Tibial nerve (tissue), 4 donors: ENCODE results near the gene ITGA3. TPM values are rescaled to one million over a fixed set of nuclear protein-coding genes. Genes with fewer than 3 reads are reported as not detected.

Experiments
- DNase-seq, 2 donors: peaks; one replicate each; pipeline ENCODE4 v3.0.0-alpha.2; 2019; ENCODE audit warnings: low spot score in 2 of 2
- H3K27ac ChIP-seq, 4 donors: fragments of 200-600 bp; sonication (generic) in 3 of 4; one replicate each; pipeline ENCODE4 v1.5.1; 2017 to 2019; ENCODE audit warnings: mild to moderate bottlenecking in 1 of 4
- H3K27me3 ChIP-seq, 2 donors: fragments of 200-600 bp; sonication (generic) in 1 of 2; one replicate each; pipeline versions ENCODE4 v1.5.1 to v1.6.0; 2017 to 2019
- H3K36me3 ChIP-seq, 3 donors: fragments of 200-600 bp; sonication (generic); one replicate each; pipeline ENCODE4 v1.5.1; 2018 to 2019
- H3K4me1 ChIP-seq, 4 donors: fragments of 200-600 bp; sonication (generic) in 3 of 4; one replicate each; pipeline ENCODE4 v1.5.1; 2017 to 2019
- H3K4me3 ChIP-seq, 4 donors: fragments of 200-600 bp; sonication (generic) in 3 of 4; one replicate each; pipeline ENCODE4 v1.5.1; 2017 to 2019; ENCODE audit warnings: mild to moderate bottlenecking in 1 of 4, moderate library complexity in 1 of 4
- H3K9me3 ChIP-seq, 4 donors: fragments of 200-600 bp; sonication (generic) in 3 of 4; one replicate each; pipeline ENCODE4 v1.5.1; 2017 to 2019
- EP300 ChIP-seq, 2 donors: sonication (generic); formaldehyde crosslinking; IDR thresholded peaks; one replicate each; pipeline ENCODE4 v1.6.1; 2017; ENCODE audit warnings: antibody characterized with exemption in 2 of 2, mild to moderate bottlenecking in 1 of 2
- POLR2A ChIP-seq, 2 donors: fragments of 450-650 bp; IDR thresholded peaks; one replicate each; pipeline ENCODE4 v1.6.1; 2017; ENCODE audit warnings: antibody characterized with exemption in 2 of 2, mild to moderate bottlenecking in 2 of 2, moderate library complexity in 2 of 2
- WGBS, 2 donors: methylation state at CpG; one replicate each; pipeline ENCODE4 v1.1.5; 2018; 5-methylcytosine and 5-hydroxymethylcytosine counted together
- total RNA-seq, 4 donors: library from RNA; depleted of rRNA; stranded (reverse); fragments of >200 nt; gene quantifications; one replicate each; pipeline ENCODE4 v1.1.0, GENCODE V29; 2016
- TF ChIP-seq, protein P1 (sequence below), 5 experiments: fragments of 200-600 bp in 3 of 5; fragments of 450-650 bp in 2 of 5; sonication (generic) in 3 of 5; IDR thresholded peaks; one replicate each; pipeline ENCODE4 v1.5.1; 2016 to 2019; ENCODE audit warnings: antibody characterized with exemption in 5 of 5, mild to moderate bottlenecking in 3 of 5, moderate library complexity in 2 of 5

The ITGA3 gene
- total RNA-seq, 4 donors from 2014 or later = 59.2 to 85.7 (median 69.1) TPM

DNA sequence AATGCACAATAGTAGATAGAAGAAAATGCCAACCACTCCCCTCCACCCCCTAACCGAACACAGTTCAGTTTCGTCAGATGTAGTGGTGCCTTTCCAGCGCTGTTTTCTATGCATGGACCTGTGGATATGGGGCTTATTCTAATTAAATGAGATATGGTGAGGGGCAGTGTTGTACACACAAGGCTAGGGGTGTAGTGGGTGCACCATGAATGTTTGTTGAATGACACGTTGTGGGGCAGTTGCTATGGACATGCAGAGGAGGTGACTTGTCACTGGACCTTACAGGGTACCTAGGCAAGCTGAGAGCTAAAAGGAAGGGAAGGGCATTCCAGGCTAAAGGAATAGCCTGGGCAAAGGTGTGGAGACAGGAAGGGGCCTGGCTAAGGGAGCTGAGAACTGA lies 42.7 kb downstream of the ITGA3 start:
- H3K27me3 ChIP-seq = no peaks in the 10 kb centered on the region
- H3K9me3 ChIP-seq = no peaks in the 10 kb centered on the region
- peak overlapping the region in 3 of 4 donors; percentile 15 to 96 (median 95) for H3K27ac ChIP-seq
- TF ChIP-seq, protein P1, sequence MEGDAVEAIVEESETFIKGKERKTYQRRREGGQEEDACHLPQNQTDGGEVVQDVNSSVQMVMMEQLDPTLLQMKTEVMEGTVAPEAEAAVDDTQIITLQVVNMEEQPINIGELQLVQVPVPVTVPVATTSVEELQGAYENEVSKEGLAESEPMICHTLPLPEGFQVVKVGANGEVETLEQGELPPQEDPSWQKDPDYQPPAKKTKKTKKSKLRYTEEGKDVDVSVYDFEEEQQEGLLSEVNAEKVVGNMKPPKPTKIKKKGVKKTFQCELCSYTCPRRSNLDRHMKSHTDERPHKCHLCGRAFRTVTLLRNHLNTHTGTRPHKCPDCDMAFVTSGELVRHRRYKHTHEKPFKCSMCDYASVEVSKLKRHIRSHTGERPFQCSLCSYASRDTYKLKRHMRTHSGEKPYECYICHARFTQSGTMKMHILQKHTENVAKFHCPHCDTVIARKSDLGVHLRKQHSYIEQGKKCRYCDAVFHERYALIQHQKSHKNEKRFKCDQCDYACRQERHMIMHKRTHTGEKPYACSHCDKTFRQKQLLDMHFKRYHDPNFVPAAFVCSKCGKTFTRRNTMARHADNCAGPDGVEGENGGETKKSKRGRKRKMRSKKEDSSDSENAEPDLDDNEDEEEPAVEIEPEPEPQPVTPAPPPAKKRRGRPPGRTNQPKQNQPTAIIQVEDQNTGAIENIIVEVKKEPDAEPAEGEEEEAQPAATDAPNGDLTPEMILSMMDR (IDR thresholded peaks at IDR 0.05) = no peak
- peaks cover 0 to 80% (median 67%) of the 10 kb centered on the region in 4 donors for H3K4me1 ChIP-seq
- 79% methylated on average over 4 of the region's 4 CpGs for WGBS, 2 donors
- H3K4me3 ChIP-seq = no peak overlapping the region
- no peak for DNase-seq
- peaks cover 0 to 33% (median 0%) of the 10 kb centered on the region in 3 donors for H3K36me3 ChIP-seq

DNA sequence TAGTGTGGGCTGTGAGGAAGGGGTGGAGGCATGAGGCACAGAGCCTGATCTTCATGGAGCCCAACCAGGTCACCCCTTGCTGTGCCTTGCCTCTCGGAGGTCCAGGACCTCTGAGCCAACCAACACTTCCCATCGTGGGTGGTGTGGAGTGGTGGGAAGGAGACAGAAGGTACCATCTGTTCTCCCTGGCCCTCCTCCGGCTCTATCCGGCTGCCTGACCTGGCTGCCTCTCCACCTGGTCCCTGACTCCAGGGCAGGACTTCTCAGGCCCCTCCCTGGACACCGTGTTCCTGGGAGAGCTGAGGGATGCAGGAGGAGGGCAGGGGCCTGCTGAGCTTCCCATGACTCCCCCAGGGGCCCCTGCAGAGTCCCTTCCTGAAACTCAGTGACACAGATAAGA lies 43.1 kb downstream of the ITGA3 start:
- Histone ChIP-seq H3K27me3 (no peaks in the 10 kb centered on the region), H3K4me3 (no peak overlapping the region), H3K9me3 (no peaks in the 10 kb centered on the region), H3K27ac (peak overlapping the region in 3 of 4 donors; percentile 15 to 96 (median 95)), H3K4me1 (peaks cover 0 to 84% (median 66%) of the 10 kb centered on the region in 4 donors), H3K36me3 (peaks cover 0 to 37% (median 0%) of the 10 kb centered on the region in 3 donors)
- TF ChIP-seq EP300 (IDR thresholded peaks at IDR 0.05) (no peak), POLR2A (IDR thresholded peaks at IDR 0.05) (no peak)
- TF ChIP-seq, protein P1 (IDR thresholded peaks at IDR 0.05) = no peak
- 66 to 81% methylated on average over 3 to 5 of the region's 5 CpGs for WGBS, 2 donors
- DNase-seq = no peak

DNA sequence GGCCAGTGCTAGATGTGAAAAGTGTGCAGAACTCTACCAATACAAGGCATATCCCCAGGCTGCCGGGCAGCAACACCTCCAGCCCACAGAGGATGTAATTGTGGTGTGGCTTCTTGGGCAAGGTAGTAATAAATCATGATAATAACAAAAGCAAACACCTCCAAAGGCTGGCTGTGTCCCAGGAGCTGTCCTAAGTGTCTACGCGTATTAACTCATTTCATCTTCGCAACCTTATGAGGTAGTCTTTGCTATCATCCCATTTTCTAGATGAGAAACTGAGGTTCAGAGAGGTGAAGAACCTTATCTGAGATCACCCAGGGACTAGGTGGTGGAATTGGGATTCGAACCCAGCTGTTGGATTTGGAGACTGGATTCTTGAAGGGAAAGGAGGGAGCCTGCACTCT lies 44.6 kb downstream of the ITGA3 start:
- H3K36me3 ChIP-seq = peaks cover 0 to 48% (median 0%) of the 10 kb centered on the region in 3 donors
- no peak for TF ChIP-seq EP300 (IDR thresholded peaks at IDR 0.05)
- TF ChIP-seq, protein P1 (IDR thresholded peaks at IDR 0.05) = no peak
- H3K4me1 ChIP-seq = peaks cover 0 to 92% (median 64%) of the 10 kb centered on the region in 4 donors
- H3K27me3 ChIP-seq = no peaks in the 10 kb centered on the region
- peak overlapping the region; percentile 77 to 96 (median 91) for H3K27ac ChIP-seq
- 75 to 80% methylated on average over 5 of the region's 5 CpGs for WGBS, 2 donors
- no peak for DNase-seq
- no peaks in the 10 kb centered on the region for H3K9me3 ChIP-seq
- no peak overlapping the region for H3K4me3 ChIP-seq

- Histone ChIP-seq H3K27me3 (no peaks in the 10 kb centered on the region), H3K27ac (peak overlapping the region; percentile 77 to 96 (median 91)), H3K36me3 (peaks cover 0 to 53% (median 0%) of the 10 kb centered on the region in 3 donors), H3K4me1 (peaks cover 0 to 88% (median 61%) of the 10 kb centered on the region in 4 donors), H3K4me3 (peak overlapping the region in 2 of 4 donors; percentile 7 to 22), H3K9me3 (no peaks in the 10 kb centered on the region)
- no peak for DNase-seq
- 32 to 44% methylated on average over 10 to 15 of the region's 15 CpGs for WGBS, 2 donors
- TF ChIP-seq POLR2A (IDR thresholded peaks at IDR 0.05) (no peak), EP300 (IDR thresholded peaks at IDR 0.05) (no peak)
- TF ChIP-seq, protein P1 (IDR thresholded peaks at IDR 0.05) = no peak
Observed at GRCh38 chr17:50100921-50101345, 45.0 kb downstream of the ITGA3 start.

GRCh38 chr17:50101346-50102163 lies 45.6 kb downstream of the ITGA3 start:
- peak overlapping the region; percentile 77 to 96 (median 91) for H3K27ac ChIP-seq
- H3K4me3 ChIP-seq = peak overlapping the region in 2 of 4 donors; percentile 10 to 22
- H3K36me3 ChIP-seq = peaks cover 0 to 59% (median 0%) of the 10 kb centered on the region in 3 donors
- 31 to 37% methylated on average over 13 to 15 of the region's 17 CpGs for WGBS, 2 donors
- no peaks in the 10 kb centered on the region for H3K9me3 ChIP-seq
- peaks cover 0 to 81% (median 55%) of the 10 kb centered on the region in 4 donors for H3K4me1 ChIP-seq
- H3K27me3 ChIP-seq = no peaks in the 10 kb centered on the region
- DNase-seq = no peak
- TF ChIP-seq EP300 (IDR thresholded peaks at IDR 0.05) = peak; percentile 25 to 30
- TF ChIP-seq, protein P1 (IDR thresholded peaks at IDR 0.05) = peak in 1 of 5 experiments; percentile 14
- peak in 1 of 2 donors; percentile 25 for TF ChIP-seq POLR2A (IDR thresholded peaks at IDR 0.05)
